OCI-LY7 (cell line): ENCODE results near the gene SCRT2. TPM values are rescaled to one million over a fixed set of nuclear protein-coding genes. Genes with fewer than 3 reads are reported as not detected.

Experiments used
- BruUV-seq: library from RNA; stranded (reverse); fragments of 400-500 nt; replicated peaks from 2 replicates; lab custom pipeline; 2021; lab: Mats Ljungman, UMichigan
- CTCF ChIA-PET: fragments of 300-600 bp; sonication (Branson Sonifier 250); formaldehyde crosslinking; loops from one replicate; lab custom pipeline; 2022; ENCODE audit warnings: antibody characterized with exemption; ENCODE audit not compliant: unreplicated experiment; lab: Charles Lee
- POLR2A ChIA-PET: fragments of 300-600 bp; sonication (Branson Sonifier 250); formaldehyde crosslinking; loops from one replicate; lab custom pipeline; 2022; ENCODE audit warnings: antibody characterized with exemption; lab: Charles Lee
- DNase-seq: peaks from one replicate; pipeline ENCODE4 v3.0.0-alpha.2; 2015; ENCODE audit warnings: low spot score
- H2AFZ ChIP-seq: fragments of 200-600 bp; sonication (generic), shearing (Covaris generic); 2 replicates; pipeline ENCODE4 v1.6.1; 2014; ENCODE audit warnings: mild to moderate bottlenecking, antibody characterized with exemption, low read length, moderate library complexity
- H3K27ac ChIP-seq: fragments of 200-600 bp; sonication (generic); 2 replicates; pipeline ENCODE4 v1.5.1; 2014; ENCODE audit warnings: mixed run types, low read depth, mild to moderate bottlenecking, moderate library complexity, low read length, inconsistent platforms; ENCODE audit not compliant: poor library complexity, severe bottlenecking
- H3K36me3 ChIP-seq: fragments of 200-600 bp; sonication (generic); 2 replicates; pipeline ENCODE4 v1.6.1; 2014; ENCODE audit warnings: mild to moderate bottlenecking, antibody characterized with exemption, low read length, moderate library complexity, mixed read lengths; ENCODE audit not compliant: insufficient read depth
- H3K4me1 ChIP-seq: fragments of 200-600 bp; sonication (generic); 2 replicates; pipeline ENCODE4 v1.5.1; 2014; ENCODE audit warnings: mild to moderate bottlenecking, low read length; ENCODE audit not compliant: insufficient read depth, poor library complexity, severe bottlenecking
- H3K4me2 ChIP-seq: fragments of 200-600 bp; sonication (generic); 2 replicates; pipeline ENCODE4 v1.6.1; 2014; ENCODE audit warnings: mild to moderate bottlenecking, low read length
- H3K4me3 ChIP-seq: fragments of 200-600 bp; sonication (generic); 2 replicates; pipeline ENCODE4 v1.5.1; 2014; ENCODE audit warnings: mild to moderate bottlenecking, low read depth, low read length; ENCODE audit not compliant: poor library complexity, severe bottlenecking
- H3K79me2 ChIP-seq: fragments of 200-600 bp; sonication (generic); 2 replicates; pipeline ENCODE4 v1.6.1; 2016; ENCODE audit warnings: low read depth, mild to moderate bottlenecking, low read length, moderate library complexity, mixed read lengths; ENCODE audit not compliant: insufficient read depth
- H3K9me2 ChIP-seq: fragments of 200-600 bp; sonication (generic); 2 replicates; pipeline ENCODE4 v1.6.1; 2016; ENCODE audit warnings: mild to moderate bottlenecking, low read length, mixed read lengths; ENCODE audit not compliant: insufficient read depth
- H3K9me3 ChIP-seq: fragments of 200-600 bp; sonication (generic); 2 replicates; pipeline ENCODE4 v1.6.1; 2014; ENCODE audit warnings: mild to moderate bottlenecking, mixed run types, low read length, mixed read lengths
- H4K20me1 ChIP-seq: fragments of 200-600 bp; sonication (generic); 2 replicates; pipeline ENCODE4 v1.6.1; 2014; ENCODE audit warnings: mild to moderate bottlenecking, antibody characterized with exemption, low read length, moderate library complexity, mixed read lengths; ENCODE audit not compliant: insufficient read depth
- EZH2phosphoT487 ChIP-seq: fragments of 200-600 bp; sonication (generic); IDR thresholded peaks from 2 replicates; pipeline ENCODE4 v1.6.1; 2018; ENCODE audit warnings: low read depth, borderline replicate concordance, mild to moderate bottlenecking, mixed run types, antibody characterized with exemption, low read length, moderate library complexity, mixed read lengths
- intact Hi-C: fragments of 100-400 bp; cut with micrococcal nuclease; formaldehyde crosslinking; loops from one replicate; pipeline ENCODE4 v1.10.0; 2022; ENCODE audit not compliant: unreplicated experiment
- total RNA-seq, 2 experiments: library from RNA; depleted of rRNA in 1 of 2; stranded (reverse); fragments of >200 nt in 1 of 2; shearing (Covaris generic) in 1 of 2; gene quantifications; 2 replicates each; pipeline ENCODE4 v1.2.3, GENCODE V29; 2014 to 2022
- TF ChIP-seq, protein P1 (sequence below): fragments of 200-600 bp; sonication (generic); conservative IDR thresholded peaks from 2 replicates; pipeline ENCODE4 v1.5.1; 2014; ENCODE audit warnings: mild to moderate bottlenecking, antibody characterized with exemption, low read length, moderate library complexity, mixed read lengths

Gene SCRT2
- total RNA-seq, 2 experiments from 2014 or later: not detected

DNA sequence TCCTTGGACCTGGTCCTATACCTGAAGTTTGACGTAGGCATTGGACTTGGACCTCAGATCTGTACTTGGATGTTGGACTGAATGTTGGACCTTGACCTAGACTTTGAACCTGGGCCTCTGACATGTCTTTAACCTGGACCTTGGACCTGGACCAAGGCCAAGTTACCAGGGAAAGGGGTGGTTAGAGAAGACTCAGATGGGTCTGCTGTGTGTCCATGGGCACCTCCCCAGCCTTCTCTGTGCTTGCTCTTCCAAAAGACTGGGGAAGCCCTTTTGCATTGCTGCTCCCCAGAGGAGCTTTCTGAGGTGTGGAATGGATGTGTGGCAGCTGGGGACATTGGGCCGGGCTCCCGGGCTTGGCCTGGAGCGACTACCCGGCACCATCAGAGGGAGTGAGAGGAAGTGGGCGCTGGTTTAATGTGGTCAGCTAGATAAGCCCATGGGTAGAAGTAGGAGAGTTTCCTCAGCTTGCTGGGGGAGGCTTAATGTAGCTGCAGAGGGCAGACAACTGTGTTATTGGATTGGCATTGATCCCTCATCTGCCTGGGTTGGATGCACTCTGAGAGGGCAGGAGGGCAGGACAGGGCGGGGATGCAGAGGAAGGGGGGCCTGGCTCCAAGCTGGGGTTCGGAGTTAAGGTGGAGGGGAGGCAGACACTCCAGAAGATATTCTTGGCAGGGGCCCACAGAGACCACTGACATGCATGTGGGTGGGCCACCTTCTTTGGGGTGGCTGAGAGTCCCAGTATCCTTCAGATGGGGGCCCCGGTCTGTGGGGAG is 4.2 kb downstream of the SCRT2 start:
- H3K9me2 ChIP-seq: no peaks in the 10 kb centered on the region
- ChIA-PET CTCF (no interaction called here), POLR2A (no interaction called here)
- TF ChIP-seq EZH2phosphoT487: no peak
- TF ChIP-seq, protein P1, sequence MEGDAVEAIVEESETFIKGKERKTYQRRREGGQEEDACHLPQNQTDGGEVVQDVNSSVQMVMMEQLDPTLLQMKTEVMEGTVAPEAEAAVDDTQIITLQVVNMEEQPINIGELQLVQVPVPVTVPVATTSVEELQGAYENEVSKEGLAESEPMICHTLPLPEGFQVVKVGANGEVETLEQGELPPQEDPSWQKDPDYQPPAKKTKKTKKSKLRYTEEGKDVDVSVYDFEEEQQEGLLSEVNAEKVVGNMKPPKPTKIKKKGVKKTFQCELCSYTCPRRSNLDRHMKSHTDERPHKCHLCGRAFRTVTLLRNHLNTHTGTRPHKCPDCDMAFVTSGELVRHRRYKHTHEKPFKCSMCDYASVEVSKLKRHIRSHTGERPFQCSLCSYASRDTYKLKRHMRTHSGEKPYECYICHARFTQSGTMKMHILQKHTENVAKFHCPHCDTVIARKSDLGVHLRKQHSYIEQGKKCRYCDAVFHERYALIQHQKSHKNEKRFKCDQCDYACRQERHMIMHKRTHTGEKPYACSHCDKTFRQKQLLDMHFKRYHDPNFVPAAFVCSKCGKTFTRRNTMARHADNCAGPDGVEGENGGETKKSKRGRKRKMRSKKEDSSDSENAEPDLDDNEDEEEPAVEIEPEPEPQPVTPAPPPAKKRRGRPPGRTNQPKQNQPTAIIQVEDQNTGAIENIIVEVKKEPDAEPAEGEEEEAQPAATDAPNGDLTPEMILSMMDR: no peak
- H3K4me2 ChIP-seq: no peak overlapping the region
- no peaks in the 10 kb centered on the region for H3K9me3 ChIP-seq
- no peaks in the 10 kb centered on the region for H3K36me3 ChIP-seq
- no peaks in the 10 kb centered on the region for H4K20me1 ChIP-seq
- no TSS peak for BruUV-seq
- H3K4me3 ChIP-seq: no peak overlapping the region
- H3K79me2 ChIP-seq: no peaks in the 10 kb centered on the region
- no peak overlapping the region for H3K27ac ChIP-seq
- intact Hi-C loops: no loop called here
- peaks cover 8% of the 10 kb centered on the region for H3K4me1 ChIP-seq
- H2AFZ ChIP-seq: no peak overlapping the region
- no peak for DNase-seq

GRCh38 chr20:669573-669972 is 6.0 kb downstream of the SCRT2 start:
- POLR2A ChIA-PET: interaction anchor here (0.5 to 0.6 kb wide), 2 partner anchors 164 kb away, joined by 3 to 5 read pairs; no protein-coding TSS in a partner anchor
- no TSS peak for BruUV-seq
- Histone ChIP-seq H3K9me2 (no peaks in the 10 kb centered on the region), H3K4me3 (no peak overlapping the region), H3K4me2 (no peak overlapping the region), H3K79me2 (no peaks in the 10 kb centered on the region), H2AFZ (no peak overlapping the region), H3K27ac (no peak overlapping the region), H3K36me3 (no peaks in the 10 kb centered on the region), H3K4me1 (peaks cover 12% of the 10 kb centered on the region), H3K9me3 (no peaks in the 10 kb centered on the region), H4K20me1 (no peaks in the 10 kb centered on the region)
- CTCF ChIA-PET: no interaction called here
- DNase-seq: no peak
- no peak for TF ChIP-seq EZH2phosphoT487
- TF ChIP-seq, protein P1: no peak
- intact Hi-C loops: loop anchor here (5.0 kb wide), 1 partner anchor 107 kb away; no protein-coding TSS in a partner anchor

GRCh38 chr20:668638-669037 is 7.0 kb downstream of the SCRT2 start:
- Histone ChIP-seq H3K36me3 (no peaks in the 10 kb centered on the region), H2AFZ (no peak overlapping the region), H3K4me1 (peaks cover 13% of the 10 kb centered on the region), H3K4me2 (no peak overlapping the region), H3K79me2 (no peaks in the 10 kb centered on the region), H3K27ac (no peak overlapping the region), H3K4me3 (no peak overlapping the region), H3K9me2 (no peaks in the 10 kb centered on the region), H4K20me1 (no peaks in the 10 kb centered on the region), H3K9me3 (no peaks in the 10 kb centered on the region)
- intact Hi-C loops: loop anchor here (5.0 kb wide), 1 partner anchor 106 kb away; no protein-coding TSS in a partner anchor
- ChIA-PET POLR2A (no interaction called here), CTCF (no interaction called here)
- TF ChIP-seq, protein P1: no peak
- no peak for DNase-seq
- BruUV-seq: no TSS peak
